ENCODE data around the gene MTURN.

Gene MTURN

DNA sequence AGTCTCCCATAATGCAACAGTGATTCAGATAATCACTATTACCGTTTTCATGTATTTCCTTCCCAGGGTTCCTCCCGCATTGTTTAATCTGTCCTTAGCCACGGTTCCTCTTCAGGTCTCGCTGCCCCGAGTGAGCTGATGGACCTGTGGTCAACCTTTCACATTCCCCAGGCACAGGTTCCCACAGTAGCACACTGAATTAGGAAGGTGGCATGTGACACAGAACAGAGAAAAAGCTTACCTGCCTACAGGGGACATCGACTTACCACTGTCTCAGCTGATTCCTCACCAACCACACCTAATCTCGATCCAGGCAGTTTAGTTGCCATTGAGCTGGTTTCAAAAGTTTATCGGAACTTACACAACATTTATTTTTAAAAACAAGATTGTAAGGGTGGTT is 72.2 kb downstream of the MTURN start:
- no peak for DNase-seq (ENCODE audit: low read depth in 3 of 3)

DNA sequence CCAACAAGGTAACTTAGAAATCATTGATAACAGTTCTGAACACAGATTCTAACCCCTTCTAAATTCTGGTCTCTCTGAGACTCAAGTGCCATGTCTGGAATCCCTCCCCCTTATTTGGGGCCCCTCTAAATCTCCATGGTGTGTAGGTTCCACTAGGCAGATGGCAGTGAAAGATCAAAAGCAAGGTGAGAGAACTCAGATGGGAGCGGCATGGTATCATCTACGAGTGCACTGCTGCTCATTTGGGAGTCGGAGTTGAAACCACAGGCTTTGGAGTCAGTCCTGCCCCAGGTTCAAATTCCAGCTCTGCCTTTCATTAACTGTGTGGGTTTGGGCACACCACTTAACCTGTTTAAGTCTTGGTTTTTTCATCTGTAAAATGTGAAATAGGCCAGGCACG is 72.6 kb downstream of the MTURN start:
- no peak for DNase-seq (ENCODE audit: low read depth in 3 of 3)

DNA sequence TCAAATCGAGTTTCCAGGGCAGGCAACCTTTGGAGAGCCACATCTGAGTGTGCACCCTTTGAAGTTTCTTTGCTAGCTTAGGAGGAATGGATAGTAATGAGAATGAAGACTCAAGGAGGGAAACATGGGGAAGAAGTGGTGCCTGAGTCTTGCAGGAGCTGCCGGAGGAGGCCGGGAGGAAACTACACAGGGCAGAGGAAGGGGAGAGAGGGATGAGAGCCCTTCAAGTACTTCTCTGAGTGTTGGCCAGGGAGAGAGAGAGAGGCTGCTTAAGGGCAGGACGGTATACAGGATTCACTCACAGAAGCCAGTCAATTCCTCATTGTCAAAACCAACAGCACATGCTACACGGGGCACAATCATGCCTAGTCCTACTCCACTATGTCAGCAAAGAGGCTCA is 75.2 kb downstream of the MTURN start:
- no peak for DNase-seq (ENCODE audit: low read depth in 3 of 3)
